Measurements from ENCODE around the gene SFSWAP.

Gene SFSWAP

DNA sequence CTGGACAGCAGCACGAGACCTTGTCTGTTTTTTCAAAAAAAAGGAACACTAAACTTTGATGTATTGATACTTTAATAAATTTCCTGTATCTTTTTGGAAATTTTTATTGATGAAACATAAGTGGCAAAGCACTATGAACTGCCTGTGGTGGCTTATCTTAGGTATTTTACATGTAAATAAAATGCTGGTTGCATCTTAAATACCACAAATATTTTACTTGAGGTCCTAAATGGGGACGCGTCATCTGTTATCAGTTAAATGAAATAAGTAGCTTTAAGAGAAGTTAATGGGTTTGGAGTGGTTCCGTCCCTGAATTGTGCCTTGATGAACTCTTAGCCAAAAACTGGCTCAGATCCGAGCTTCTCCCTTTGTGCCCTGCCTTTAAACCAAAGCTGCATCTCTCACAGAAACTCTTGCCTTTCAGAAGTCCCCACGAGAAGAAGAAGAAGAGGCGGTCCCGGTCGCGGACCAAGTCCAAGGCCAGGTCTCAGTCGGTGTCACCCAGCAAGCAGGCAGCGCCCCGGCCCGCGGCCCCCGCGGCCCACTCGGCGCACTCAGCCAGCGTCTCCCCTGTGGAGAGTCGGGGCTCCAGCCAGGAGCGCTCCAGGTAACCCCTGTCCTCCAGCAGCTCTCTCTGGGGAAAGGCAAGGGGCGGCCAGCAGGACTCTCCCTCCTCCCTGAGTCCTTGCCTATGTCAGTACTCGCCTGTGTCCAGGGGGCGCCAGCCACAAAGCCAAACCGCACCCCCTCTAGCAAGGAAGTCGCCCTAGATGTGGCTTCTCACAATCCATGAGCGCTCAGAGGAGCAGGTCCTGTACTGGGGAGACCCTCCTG is 86.1 kb downstream of the SFSWAP start:
- Histone ChIP-seq H3K27ac (ENCODE audit: low read length) (no peak overlapping the region), H3K4me1 (ENCODE audit: insufficient read depth, low read length) (peaks cover 12% of the 10 kb centered on the region), H3K9ac (ENCODE audit: low read depth, low read length) (no peak overlapping the region), H3K36me3 (ENCODE audit: insufficient read depth, low read depth, low read length) (peaks cover 68% of the 10 kb centered on the region), H3K9me3 (ENCODE audit: insufficient read depth, low read depth, low read length) (no peaks in the 10 kb centered on the region), H3K4me3 (ENCODE audit: low read length) (no peak overlapping the region), H3K27me3 (ENCODE audit: insufficient read depth, low read length) (no peaks in the 10 kb centered on the region)

DNA sequence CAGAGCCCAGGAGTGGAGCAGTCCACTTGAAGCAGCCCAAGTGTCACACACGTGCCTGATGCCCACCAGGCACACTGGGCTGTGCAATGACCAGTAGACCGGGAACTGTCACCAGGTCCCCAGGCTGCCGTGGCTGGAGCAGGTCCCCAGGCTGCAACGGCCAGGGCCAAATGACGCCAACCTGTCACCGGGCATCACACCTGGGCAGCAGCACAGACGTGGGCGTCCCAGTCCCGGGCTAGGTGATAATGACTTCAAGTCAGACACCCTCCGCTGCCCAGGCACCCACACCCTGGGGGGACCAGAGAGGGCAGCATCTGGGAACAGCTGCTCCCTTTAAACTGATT is 86.7 kb downstream of the SFSWAP start:
- Histone ChIP-seq H3K36me3 (ENCODE audit: insufficient read depth, low read depth, low read length) (peaks cover 70% of the 10 kb centered on the region), H3K9me3 (ENCODE audit: insufficient read depth, low read depth, low read length) (no peaks in the 10 kb centered on the region), H3K4me3 (ENCODE audit: low read length) (no peak overlapping the region), H3K4me1 (ENCODE audit: insufficient read depth, low read length) (peaks cover 12% of the 10 kb centered on the region), H3K27me3 (ENCODE audit: insufficient read depth, low read length) (no peaks in the 10 kb centered on the region), H3K9ac (ENCODE audit: low read depth, low read length) (no peak overlapping the region), H3K27ac (ENCODE audit: low read length) (no peak overlapping the region)

DNA sequence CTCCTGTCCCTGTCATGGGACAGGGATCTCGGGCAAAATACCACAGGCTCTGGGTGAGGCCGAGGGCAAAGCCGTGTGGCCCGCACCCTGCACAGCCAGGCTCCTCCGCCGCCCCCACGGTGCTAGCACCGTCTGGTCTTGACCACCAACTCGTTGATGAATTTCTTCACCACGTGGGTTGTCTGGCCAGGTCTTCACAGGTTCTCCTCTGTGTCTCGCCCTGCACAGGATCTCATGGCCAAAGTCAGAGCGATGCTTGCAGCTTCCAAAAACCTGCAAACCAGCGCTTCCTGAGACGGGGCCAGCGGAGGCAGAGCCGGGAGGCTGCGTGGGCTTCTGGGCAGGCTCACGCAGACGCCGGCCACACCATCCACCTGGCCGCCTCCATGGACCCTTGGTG is 88.3 kb downstream of the SFSWAP start:
- Histone ChIP-seq H3K27me3 (ENCODE audit: insufficient read depth, low read length) (no peaks in the 10 kb centered on the region), H3K4me3 (ENCODE audit: low read length) (no peak overlapping the region), H3K27ac (ENCODE audit: low read length) (no peak overlapping the region), H3K36me3 (ENCODE audit: insufficient read depth, low read depth, low read length) (peaks cover 56% of the 10 kb centered on the region), H3K9ac (ENCODE audit: low read depth, low read length) (no peak overlapping the region), H3K9me3 (ENCODE audit: insufficient read depth, low read depth, low read length) (no peaks in the 10 kb centered on the region), H3K4me1 (ENCODE audit: insufficient read depth, low read length) (peaks cover 12% of the 10 kb centered on the region)

DNA sequence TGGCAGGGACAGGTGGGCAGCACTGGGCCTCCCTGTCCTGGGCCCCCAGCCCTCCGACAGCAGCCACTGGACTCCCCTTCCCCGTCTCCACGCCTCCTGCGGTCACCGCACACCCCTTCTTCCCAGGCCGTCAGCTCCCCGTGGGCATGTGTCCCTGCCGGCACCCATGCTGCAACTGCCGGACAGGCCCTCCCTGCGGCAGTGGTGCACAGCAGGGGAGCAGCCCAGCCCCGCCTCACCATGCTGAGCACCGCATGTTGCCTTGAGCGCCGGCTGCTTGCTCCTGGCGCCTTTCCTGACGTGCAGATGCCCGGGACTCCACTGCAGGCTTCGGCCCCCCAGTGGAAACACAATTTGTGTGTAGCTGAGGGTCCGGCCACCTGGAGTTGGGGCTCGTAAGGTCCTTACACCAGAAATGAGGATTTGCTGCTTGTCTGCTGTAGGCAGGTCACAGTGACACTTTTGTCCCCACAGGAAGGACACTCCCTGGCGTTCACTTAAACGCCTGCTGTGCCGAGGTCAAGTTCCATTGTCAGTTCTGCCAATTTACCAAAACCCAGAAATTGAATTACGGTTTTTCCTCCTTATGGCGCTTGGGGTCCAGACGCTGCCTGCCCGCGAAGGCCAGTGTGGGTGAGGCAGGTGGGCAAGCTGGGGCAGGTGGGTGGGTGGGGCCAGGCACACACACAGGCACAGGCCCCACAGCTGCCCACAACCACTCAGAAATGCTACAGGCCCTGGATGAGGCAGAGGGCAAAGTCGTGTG is 89.1 kb downstream of the SFSWAP start:
- no peak overlapping the region for H3K4me3 ChIP-seq (ENCODE audit: low read length)
- no peak overlapping the region for H3K27ac ChIP-seq (ENCODE audit: low read length)
- H3K36me3 ChIP-seq (ENCODE audit: insufficient read depth, low read depth, low read length), result peaks cover 48% of the 10 kb centered on the region
- no peaks in the 10 kb centered on the region for H3K27me3 ChIP-seq (ENCODE audit: insufficient read depth, low read length)
- no peaks in the 10 kb centered on the region for H3K9me3 ChIP-seq (ENCODE audit: insufficient read depth, low read depth, low read length)
- H3K4me1 ChIP-seq (ENCODE audit: insufficient read depth, low read length), result peaks cover 9% of the 10 kb centered on the region
- H3K9ac ChIP-seq (ENCODE audit: low read depth, low read length), result no peak overlapping the region

DNA sequence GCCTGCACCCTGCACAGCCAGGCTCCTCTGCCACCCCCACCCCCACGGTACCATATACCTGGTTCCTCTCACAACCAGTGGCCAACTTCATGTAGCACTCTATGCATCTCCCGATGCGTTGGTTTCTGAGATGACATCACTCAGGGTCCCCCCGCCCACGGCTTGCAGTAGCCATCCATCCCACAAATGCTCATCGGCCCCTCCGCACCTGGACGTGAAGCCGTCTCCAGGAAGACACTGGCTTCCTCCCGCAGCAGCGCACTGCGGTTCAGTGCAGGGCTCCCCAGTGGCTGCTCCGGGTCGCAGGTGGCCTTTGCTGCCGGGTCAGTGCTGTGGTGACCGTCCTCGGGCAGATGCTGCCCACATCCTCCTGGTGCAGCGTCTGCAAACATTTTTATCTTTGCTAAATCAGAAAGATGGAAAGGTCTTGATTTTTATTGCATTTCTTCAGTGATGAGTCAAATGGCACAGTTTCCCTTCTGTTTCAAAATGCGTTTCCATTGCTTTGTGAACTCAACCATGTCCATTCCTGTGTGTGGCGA is 89.8 kb downstream of the SFSWAP start:
- Histone ChIP-seq H3K4me3 (ENCODE audit: low read length) (no peak overlapping the region), H3K4me1 (ENCODE audit: insufficient read depth, low read length) (peaks cover 3% of the 10 kb centered on the region; the same call in 1 of the 2 replicates), H3K9me3 (ENCODE audit: insufficient read depth, low read depth, low read length) (no peaks in the 10 kb centered on the region), H3K36me3 (ENCODE audit: insufficient read depth, low read depth, low read length) (peaks cover 47% of the 10 kb centered on the region), H3K27me3 (ENCODE audit: insufficient read depth, low read length) (no peaks in the 10 kb centered on the region), H3K9ac (ENCODE audit: low read depth, low read length) (no peak overlapping the region), H3K27ac (ENCODE audit: low read length) (no peak overlapping the region)

DNA sequence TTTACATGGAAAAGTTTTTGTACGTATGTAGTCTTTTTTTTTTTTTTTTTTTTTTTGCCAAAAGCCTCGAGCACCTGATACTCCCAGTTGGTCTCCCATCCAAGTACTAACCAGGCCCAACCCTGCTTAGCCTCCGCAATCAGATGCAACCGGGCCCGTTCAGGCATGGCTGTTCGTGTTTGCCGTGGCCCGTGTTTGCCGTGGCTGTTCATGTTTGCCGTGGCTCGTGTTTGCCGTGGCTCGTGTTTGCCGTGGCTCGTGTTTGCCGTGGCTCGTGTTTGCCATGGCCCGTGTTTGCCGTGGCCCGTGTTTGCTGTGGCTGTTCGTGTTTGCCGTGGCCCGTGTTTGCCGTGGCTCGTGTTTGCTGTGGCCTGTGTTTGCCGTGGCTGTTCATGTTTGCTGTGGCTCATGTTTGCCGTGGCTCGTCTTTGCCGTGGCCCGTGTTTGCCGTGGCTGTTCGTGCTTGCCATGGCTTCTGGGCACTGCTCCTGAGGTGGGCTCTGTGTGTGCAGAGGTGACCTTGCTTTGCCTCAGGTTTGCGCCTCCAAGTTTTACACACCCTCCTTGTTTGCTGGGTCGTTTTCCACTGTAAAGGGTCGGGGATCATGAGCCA is 90.5 kb downstream of the SFSWAP start:
- peaks cover 47% of the 10 kb centered on the region for H3K36me3 ChIP-seq (ENCODE audit: insufficient read depth, low read depth, low read length)
- no peak overlapping the region for H3K27ac ChIP-seq (ENCODE audit: low read length)
- no peaks in the 10 kb centered on the region for H3K27me3 ChIP-seq (ENCODE audit: insufficient read depth, low read length)
- H3K4me1 ChIP-seq (ENCODE audit: insufficient read depth, low read length), result no peaks in the 10 kb centered on the region; the same call in 1 of the 2 replicates
- no peaks in the 10 kb centered on the region for H3K9me3 ChIP-seq (ENCODE audit: insufficient read depth, low read depth, low read length)
- H3K9ac ChIP-seq (ENCODE audit: low read depth, low read length), result no peak overlapping the region
- no peak overlapping the region for H3K4me3 ChIP-seq (ENCODE audit: low read length)

DNA sequence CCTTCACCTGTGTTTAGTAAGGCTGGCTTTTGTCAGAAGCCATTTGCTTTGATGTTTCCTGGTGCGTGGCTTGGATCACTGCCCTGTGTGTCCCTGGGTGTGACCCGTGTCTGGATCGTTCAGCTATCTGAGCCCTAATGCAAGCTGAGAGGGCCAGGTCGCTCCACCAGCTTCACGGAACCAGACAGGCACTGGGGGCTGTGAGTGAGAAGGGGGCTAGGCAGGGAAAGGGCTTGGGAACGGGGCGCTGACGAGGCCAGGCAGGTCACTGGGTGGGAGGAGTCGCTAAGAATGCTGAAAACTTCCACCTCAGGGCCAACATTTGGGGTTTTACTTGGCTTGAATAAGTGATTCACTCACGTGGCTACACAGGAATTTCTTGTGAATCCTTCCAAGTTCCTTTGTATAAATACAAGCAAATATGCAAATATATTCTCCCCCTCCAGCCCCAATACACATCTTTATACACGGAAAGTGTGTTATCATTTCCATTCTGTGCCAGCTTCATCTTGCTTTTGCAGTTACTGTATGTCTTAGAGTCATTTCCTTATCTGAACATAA is 93.2 kb downstream of the SFSWAP start:
- Histone ChIP-seq H3K27ac (ENCODE audit: low read length) (no peak overlapping the region), H3K27me3 (ENCODE audit: insufficient read depth, low read length) (no peaks in the 10 kb centered on the region), H3K9ac (ENCODE audit: low read depth, low read length) (no peak overlapping the region), H3K4me1 (ENCODE audit: insufficient read depth, low read length) (no peaks in the 10 kb centered on the region), H3K9me3 (ENCODE audit: insufficient read depth, low read depth, low read length) (no peaks in the 10 kb centered on the region), H3K4me3 (ENCODE audit: low read length) (no peak overlapping the region), H3K36me3 (ENCODE audit: insufficient read depth, low read depth, low read length) (peaks cover 28% of the 10 kb centered on the region)

DNA sequence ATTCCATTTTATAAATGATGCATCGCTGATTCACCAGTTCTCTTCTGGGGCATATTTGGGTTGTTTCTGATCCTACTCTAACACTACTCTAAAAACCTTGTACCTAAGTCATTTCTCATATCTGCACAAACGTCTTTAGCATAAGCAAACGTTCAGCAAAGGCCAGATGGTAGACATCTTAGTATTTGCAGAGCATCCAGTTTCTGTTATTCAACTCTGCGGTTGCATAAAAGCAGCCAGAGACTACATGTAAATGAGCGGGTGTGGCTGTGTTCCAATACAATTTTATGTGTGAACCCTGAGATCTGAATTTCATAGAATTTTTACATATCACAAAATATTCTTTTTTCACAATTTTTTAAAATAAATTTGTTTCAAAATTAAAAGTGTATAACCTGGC is 94.5 kb downstream of the SFSWAP start:
- H3K4me1 ChIP-seq (ENCODE audit: insufficient read depth, low read length), result no peaks in the 10 kb centered on the region
- peaks cover 15% of the 10 kb centered on the region; the same call in 1 of the 2 replicates for H3K36me3 ChIP-seq (ENCODE audit: insufficient read depth, low read depth, low read length)
- no peaks in the 10 kb centered on the region for H3K9me3 ChIP-seq (ENCODE audit: insufficient read depth, low read depth, low read length)
- H3K27ac ChIP-seq (ENCODE audit: low read length), result no peak overlapping the region
- H3K27me3 ChIP-seq (ENCODE audit: insufficient read depth, low read length), result no peaks in the 10 kb centered on the region
- no peak overlapping the region for H3K9ac ChIP-seq (ENCODE audit: low read depth, low read length)
- no peak overlapping the region for H3K4me3 ChIP-seq (ENCODE audit: low read length)

DNA sequence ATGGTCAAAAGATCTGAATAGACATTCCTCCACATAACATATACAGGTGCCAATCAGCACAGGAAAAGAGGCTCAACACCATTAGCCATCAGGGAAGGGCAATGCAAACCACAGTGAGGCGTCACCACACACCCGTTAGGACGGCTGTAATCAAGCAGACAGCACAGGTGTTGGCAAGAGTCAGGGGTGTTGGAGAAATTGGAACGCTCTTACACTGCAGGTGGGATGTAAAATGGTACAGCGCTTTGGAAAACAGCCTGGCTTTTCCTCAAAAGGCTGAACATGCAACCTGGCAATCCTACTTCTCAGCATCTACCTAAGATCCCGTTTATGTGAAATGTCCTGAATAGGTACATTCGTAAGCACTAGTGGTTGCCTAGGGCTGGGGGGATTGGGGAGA is 95.8 kb downstream of the SFSWAP start:
- no peak overlapping the region for H3K27ac ChIP-seq (ENCODE audit: low read length)
- no peak overlapping the region for H3K4me3 ChIP-seq (ENCODE audit: low read length)
- H3K9me3 ChIP-seq (ENCODE audit: insufficient read depth, low read depth, low read length), result no peaks in the 10 kb centered on the region
- no peaks in the 10 kb centered on the region for H3K4me1 ChIP-seq (ENCODE audit: insufficient read depth, low read length)
- no peak overlapping the region for H3K9ac ChIP-seq (ENCODE audit: low read depth, low read length)
- 0 out of 2 replicates have a peak, but pooled peaks cover 8% of the 10 kb centered on the region for H3K36me3 ChIP-seq (ENCODE audit: insufficient read depth, low read depth, low read length)
- H3K27me3 ChIP-seq (ENCODE audit: insufficient read depth, low read length), result no peaks in the 10 kb centered on the region

DNA sequence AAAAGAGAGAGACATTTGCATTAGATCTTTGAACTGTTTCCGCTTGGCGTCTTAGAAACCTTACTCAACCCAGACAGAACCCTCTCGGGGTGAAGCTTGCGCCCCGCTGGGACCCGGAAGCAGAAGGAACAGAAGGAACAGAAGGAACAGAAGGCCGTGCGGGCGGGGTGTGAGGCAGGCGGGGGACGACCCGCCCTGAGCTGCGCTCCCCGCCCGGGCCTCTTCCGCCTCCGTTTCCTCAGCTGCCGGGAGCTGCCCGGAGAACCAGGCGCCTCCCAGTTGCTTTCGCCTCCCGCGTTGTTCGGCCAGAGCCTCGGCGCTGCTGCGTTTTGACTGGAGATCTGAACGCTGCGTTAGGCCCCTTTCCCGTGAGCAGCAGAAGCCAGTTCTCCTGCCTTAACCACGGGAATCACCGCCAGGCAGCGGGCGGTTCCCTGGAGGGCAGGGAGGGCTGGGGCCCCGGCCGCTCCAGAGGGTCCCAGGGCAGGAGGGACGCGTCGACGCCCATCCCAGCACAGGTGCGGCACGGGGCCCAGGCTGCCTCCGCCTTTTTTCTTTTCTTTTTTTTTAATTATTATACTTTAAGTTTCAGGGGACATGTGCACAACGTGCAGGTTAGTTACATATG is 98.0 kb downstream of the SFSWAP start:
- no peak overlapping the region for H3K4me3 ChIP-seq (ENCODE audit: low read length)
- H3K9ac ChIP-seq (ENCODE audit: low read depth, low read length), result no peak overlapping the region
- no peaks in the 10 kb centered on the region for H3K36me3 ChIP-seq (ENCODE audit: insufficient read depth, low read depth, low read length)
- no peaks in the 10 kb centered on the region for H3K27me3 ChIP-seq (ENCODE audit: insufficient read depth, low read length)
- peaks cover 7% of the 10 kb centered on the region for H3K9me3 ChIP-seq (ENCODE audit: insufficient read depth, low read depth, low read length)
- no peak overlapping the region for H3K27ac ChIP-seq (ENCODE audit: low read length)
- H3K4me1 ChIP-seq (ENCODE audit: insufficient read depth, low read length), result no peaks in the 10 kb centered on the region

All from iPS-20b (cell line).